Posterior cingulate gyrus (tissue), 11 donors: ENCODE data around the gene SLC25A21.
"Not testable (repeated sequence)": the region's sequence is repeated elsewhere in the genome, so short reads cannot be mapped to it uniquely, and the experiment has no call there.

ENCODE experiments used
- DNase-seq, 10 donors: peaks; one replicate each; pipeline versions ENCODE4 v3.0.0 to v3.0.0-alpha.2; 2020 to 2021; ENCODE audit warnings: mixed read lengths in 3 of 10
- intact Hi-C: fragments of 100-400 bp; cut with DNase I; formaldehyde crosslinking; loops from one replicate; pipeline ENCODE4 v1.15.1; 2023

SLC25A21 gene

DNA sequence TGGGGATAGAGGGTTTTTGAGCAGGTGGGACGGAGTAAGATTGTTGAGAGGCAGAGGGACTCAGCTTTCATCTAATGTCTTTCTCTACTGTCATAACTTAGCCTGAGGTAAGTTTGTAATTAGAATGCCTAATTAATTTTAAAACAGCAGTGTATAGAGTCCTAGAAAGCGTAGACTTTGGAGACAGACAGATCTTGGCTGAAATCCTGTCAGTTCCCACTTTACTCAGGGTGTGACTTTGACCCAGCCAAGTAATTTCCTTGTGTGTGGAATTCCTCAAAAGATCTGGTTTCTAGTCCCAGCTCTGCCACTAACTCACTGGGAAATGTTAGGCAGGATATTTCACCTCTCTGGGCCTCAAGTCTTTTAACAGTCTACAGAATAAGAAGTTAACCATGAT, 74.3 kb downstream of the SLC25A21 start:
- DNase-seq, result no peak
- intact Hi-C loops, result no loop called here

DNA sequence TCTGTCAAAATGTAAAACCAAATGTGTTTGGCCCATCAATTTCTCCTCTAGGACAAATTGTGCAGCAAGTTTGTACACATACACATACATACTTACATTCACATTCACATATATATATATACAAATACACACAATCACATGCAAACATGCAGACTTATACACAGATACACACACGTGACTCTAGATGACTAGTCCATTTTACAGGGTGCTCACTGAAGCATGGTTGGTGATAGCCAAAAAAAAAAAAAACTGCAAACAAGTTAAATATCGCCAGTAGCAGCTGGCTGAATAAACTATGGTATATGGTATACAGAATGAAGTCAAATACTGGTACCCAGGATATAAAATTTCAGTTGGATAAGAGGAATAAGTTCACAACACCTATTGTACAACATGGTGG, 77.9 kb downstream of the SLC25A21 start:
- no peak for DNase-seq
- intact Hi-C loops, result no loop called here

DNA sequence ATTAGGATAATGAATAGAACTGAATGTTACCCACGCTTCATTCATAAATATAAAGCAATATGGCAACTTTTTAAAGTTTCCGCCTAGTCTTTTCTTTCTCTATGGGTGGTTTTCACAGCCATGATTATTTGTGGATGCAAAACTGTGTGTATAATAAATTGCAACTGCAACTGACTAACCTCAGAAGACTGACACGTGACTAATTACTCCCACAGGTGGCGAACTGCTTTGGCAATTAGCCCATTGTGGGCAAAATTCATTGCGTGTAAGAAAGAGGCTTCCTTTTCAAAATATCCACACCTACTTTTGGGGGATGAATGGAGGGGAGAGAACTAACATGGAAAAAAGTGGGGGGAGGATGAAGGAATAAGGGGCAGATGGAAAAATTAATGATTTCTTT, 79.0 kb downstream of the SLC25A21 start:
- DNase-seq, result no peak
- intact Hi-C loops, result no loop called here

DNA sequence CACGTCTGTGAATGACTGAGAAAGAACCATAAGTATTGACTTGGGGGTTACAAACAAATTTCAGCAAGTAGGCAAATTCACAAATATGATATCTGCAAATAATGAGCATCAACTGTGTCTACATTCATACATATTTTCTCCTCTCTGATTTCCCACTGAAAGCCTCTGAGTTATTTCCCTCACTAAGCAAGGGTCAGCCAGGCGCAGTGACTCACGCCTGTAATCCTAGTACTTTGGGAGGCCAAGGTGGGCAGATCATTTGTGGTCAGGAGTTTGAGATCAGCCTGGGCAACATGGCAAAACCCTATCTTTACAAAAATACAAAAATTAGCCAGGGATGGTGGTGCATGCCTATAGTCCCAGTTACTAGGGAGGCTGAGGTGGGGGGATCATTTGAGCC, 80.8 kb downstream of the SLC25A21 start:
- DNase-seq, result no peak
- intact Hi-C loops, result no loop called here

DNA sequence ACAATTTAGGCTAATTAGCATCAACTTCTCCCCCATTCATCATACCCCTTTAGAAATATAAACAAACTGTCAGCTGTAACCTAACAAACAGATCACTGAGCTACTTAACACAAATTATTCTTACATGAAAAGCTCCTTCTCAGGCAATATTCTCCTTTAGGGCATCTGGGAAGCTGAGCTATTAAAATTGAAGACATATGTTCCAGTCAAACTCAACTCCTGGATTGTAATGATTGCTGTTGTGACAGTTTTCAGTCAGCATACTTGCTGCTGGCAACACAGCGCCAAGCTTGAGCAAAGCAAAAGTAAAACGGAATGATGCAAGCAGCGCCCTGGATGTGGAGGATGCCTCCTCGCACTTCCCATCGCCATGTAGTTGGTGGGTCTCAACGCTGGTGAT, 82.4 kb downstream of the SLC25A21 start:
- no peak for DNase-seq
- intact Hi-C loops, result no loop called here

DNA sequence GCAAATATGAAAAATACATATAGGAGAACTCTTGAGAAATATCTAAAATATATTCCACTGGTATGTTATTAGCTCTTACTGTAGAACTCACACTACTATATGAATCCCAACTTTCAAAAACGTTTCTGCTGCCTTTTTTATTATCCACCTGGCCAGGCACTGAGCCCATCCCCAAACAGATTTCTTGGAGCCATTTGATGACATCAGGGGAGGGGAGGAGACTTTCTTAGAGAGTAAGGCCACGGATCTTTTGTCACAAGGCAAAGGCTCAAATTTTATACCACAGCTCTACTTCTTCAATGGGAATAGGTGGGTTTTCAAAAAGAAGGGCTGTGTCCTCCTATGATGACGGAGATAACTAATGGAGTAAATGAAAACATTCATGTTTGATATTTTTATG, 83.0 kb downstream of the SLC25A21 start:
- intact Hi-C loops, result no loop called here
- DNase-seq, result no peak

DNA sequence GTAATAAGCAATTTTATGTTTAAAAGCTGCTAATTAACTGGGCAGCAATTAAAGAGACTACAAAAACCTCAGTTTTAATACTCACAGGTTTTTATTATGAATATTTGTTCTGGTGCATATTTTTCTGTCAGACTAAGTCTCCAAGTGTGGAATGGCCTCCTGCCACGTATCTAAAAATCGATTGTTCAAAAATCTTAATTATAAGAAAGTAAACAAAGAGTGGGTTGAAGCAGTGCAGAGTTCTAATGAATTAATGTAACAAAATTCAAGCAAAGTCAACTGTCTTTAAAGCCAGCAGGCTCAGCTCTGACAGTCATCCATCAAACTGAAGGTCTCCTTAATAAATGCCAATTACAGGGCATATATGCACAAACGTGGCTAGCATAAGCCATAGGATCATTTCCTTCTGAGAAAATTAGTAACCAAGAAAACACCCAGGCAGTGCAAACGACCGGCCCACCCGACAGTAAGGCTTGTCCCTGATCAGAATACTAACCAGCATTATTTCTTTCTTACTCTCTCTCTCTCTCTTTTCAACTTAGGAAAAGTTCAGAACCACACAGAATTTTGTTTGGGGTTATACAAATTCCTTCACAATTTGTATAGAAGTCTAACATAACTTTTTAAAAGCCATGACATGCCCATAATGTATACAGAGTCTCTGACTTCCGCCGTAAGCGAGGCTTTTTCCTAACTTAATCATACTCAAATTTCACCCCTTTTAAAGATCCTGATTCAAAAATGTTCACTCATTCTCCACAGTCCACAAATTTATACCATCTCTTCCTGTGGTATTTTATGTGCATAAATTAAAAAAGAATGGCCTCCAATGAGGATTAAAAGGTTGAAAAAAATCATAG, 83.8 kb downstream of the SLC25A21 start:
- intact Hi-C loops, result no loop called here
- DNase-seq, result no peak

DNA sequence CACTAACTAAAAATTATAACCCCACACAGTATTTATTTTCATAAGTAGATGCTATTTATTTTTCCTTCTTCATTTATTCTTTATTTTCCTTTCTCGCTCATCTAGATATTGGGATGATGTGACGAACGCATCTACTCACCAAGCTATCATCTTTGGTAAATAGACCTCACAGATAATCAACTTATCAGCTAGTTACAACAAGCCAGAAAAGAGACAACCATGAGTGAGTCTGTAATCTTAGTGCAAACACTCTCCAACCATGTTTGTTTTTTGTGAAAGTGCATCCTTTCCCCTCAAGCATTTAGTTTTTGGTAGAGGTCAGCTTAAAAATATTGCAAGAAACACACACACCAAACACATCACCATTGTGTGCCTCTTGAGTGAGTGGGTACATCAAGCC, 84.9 kb downstream of the SLC25A21 start:
- DNase-seq, result no peak
- intact Hi-C loops, result no loop called here

DNA sequence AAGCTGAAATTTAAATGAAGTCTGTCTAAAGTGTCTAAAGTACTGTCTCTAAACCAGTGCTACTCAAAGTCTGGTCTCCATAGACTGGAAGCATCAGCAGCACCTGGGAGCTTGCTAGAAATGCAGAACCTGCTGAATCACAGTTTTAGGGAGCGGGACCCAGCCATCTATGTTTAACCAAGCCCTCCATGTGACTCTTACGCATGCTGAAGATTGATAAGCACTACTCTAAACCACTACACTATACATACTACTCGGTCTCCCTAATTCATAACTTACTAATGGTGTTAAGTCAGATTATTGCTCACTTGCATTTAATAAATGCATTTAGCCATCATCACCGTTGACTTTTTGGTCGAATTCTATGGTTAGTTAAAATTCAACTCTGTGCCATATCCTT, 88.8 kb downstream of the SLC25A21 start:
- DNase-seq, result no peak

DNA sequence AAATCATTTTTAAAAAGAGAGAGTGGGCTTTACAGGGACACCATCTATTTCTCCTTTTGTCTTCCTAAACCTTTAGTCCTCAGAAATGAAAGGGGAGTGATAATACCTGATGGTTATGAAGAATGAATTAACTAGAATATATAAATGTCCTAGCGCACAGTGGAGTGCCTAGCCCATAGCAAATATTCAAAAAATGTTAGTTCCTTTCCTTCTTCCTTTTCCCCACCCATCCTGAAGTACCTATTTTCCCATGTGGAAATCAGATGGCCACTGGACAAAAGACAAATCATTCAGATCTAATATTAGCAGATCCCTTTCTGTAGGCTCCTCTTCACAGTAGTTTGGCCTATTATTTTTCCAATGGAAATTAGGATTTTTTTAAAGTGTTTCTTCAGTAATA, 90.0 kb downstream of the SLC25A21 start:
- intact Hi-C loops, result no loop called here
- no peak for DNase-seq

More for the DNA sequence above, 88.8 kb downstream of the SLC25A21 start:
- intact Hi-C loops, result no loop called here

DNA sequence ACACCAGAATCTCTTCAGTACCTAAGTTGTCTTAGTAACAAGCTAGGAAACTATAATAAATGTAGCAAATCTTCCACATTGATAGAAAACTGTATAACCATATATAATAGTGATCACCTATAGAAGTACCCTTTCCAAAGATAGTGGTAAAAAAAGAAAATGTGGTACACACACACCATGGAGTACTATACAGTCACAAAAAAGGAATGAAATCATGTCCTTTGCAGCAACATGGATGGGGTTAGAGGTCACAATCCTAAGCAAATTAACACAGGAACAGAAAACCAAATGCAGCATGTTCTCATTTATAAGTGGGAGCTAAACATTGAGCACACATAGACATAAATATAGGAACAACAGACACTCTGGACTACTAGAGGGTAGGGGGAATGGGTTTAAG, 90.5 kb downstream of the SLC25A21 start:
- intact Hi-C loops, result no loop called here
- DNase-seq, result no peak

DNA sequence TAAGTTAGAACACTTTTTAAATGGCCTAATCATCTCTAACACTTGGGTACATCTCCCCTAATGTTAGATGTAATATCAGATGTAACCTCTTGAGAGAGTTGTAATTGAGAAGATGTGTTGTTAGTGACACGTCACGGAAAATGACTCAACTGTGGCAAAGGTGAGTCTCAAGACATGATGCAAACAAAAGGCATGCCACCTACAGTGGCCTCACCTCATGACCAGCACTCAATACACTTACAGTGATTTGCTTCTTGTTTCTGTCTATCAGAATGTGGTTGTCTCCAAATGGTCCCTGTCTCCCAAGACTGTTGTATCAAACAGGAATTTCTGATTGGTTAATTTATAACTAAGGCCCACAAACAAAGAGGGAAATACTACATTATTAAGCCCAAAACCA, 91.2 kb downstream of the SLC25A21 start:
- DNase-seq, result no peak
- intact Hi-C loops, result no loop called here

DNA sequence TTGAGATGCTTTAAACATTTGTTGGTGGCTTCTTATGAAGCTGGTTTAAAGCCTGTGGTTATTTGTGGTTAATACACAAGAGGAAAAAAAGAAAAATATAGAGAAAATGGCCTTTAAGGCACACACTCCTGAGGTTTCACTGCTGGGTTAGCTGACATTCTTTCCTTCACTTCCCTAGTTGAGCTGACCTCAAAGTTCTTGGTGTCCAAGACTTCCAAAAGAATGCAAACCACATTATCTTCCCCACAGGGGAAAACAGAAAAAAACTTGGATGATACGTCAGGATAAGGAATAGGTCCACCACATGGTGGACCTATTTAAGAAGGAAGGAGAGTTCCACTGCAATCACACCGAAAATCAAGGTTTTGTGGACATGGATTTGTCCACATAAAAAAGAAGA, 94.3 kb downstream of the SLC25A21 start:
- intact Hi-C loops, result no loop called here
- no peak for DNase-seq

DNA sequence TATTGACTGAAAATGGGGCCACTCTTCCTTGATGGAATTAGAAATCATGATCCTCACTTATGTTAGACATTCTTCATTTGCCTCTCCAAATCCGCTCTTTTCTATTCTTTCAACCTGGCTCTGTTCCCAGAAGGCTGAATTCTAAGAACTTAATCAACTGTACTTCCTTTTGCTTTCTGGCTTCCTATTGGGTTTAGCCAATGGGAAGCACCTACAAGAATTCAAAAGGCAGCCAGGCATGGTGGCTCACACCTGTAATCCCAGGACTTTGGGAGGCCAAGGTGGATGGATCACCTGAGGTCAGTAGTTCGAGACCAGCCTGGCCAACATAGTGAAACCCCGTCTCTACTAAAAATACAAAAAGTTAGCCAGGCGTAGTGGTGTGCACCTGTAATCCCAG, 98.1 kb downstream of the SLC25A21 start:
- intact Hi-C loops, DNase-seq: not testable (repeated sequence)

DNA sequence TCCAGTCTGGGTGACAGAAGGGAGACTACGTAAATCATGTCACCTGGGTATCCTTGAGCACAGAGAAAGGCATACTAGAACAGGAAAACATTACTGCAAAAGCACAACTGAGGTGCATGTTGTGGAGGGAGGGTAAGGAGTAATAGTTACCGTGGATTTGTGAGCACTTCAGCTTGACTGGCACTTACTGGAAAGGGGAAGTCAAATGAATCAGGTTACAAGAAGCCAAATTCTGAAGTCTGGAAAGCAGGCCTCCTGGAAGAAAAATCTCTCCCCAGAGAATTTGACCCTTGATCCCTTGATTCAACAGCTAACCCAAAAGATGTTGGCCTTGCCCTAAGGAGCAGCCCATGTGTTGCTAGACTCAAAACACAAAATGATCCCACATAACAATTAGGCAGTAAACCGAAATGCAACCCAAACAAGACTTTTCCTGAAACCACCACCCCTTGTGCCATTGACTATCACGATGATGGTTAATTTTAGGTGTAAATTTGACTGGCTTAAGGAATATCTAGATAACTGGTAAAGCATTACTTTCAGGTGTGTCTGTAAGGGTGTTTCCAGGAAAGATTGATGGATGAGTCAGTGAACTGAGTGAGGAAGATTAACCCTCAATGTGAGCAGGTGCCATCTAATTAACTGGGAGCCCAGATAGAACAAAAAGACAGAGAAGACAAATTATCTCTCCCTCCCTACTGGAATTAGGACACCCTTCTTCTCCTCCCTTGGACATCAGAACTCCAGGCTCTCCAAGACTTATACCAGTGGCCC, 108.8 kb downstream of the SLC25A21 start:
- intact Hi-C loops, result no loop called here
- no peak for DNase-seq

DNA sequence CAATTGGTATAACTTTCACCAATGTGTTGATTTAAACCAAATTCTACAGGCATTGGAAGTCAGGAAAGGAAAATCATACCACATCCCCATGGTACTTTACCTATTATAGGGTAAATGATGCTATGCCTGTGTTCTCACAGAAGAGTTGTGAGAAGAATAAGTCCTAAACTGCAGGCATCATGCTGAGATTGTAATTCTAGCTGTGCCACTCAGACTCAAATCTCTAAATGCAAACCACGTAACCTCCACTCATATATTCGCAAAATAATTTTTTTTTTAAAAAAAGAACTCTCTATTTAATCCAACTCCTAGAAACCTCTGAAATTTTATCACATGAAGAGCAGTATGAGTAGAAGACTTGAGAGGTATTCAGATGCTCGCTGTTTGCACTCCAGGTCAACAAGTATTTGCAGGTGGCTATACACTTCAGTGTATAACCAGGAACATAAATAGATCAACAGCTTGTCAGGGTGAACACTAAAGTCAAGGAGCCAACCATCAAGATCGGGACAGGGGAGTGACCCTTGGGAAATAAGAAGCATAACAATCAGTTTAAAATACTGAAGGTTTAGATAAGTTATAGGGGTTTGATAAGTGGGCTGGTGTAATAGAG, 110.1 kb downstream of the SLC25A21 start:
- no peak for DNase-seq
- intact Hi-C loops, result no loop called here

DNA sequence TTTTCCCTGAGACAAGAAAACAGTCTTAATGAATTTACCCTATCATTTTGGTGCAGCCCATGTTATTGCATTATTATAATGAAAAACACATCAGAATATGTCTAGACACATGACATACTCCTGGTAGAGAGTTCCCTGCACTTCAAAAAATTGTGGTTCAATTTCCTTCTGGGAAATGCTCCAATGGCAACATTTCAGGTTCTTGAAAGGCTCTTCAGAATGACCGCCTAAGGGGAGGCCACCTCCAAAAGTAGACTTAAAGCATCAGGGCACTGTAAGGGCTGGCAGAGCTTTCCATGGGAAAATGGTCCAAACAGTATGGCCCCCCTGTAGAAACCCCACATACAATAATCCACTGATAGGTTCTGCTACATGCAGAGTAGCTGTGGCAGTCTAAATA, 110.7 kb downstream of the SLC25A21 start:
- intact Hi-C loops, result no loop called here
- DNase-seq, result no peak

DNA sequence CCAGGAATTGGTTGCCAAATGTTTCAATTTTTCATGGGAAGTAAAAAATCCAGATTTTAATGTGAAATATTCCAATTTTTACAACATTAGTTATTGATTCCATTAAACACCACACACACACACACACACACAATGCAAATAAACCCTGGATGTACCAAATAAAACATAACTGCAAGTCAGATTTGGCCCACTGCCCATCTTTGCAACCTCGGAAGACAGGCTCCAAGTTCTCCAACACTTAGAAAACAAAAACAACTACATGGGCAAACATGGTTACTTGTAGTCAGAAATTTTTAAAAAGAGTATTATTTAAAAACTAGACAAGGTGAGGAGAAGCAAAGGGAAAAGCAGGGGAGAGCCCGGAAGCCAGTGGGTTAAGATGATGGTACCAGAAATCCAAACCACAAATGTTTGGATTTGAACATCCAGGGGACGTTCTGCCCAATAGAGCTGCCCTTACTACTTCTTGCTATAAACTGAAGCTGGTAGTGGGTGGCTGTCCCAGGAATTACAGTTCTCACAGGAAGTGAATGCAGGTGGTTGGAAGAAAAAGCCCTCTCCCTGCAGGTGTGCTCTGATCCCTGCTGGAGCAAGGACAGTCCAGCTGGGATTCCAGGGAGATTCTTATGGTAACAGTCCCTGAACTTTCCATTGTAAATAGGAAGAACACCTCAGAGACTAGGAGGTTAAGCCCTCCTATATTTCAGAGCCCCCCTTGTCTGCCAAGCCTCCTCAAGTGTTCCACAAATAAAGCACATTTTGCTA, 111.7 kb downstream of the SLC25A21 start:
- DNase-seq, result no peak
- intact Hi-C loops, result no loop called here

DNA sequence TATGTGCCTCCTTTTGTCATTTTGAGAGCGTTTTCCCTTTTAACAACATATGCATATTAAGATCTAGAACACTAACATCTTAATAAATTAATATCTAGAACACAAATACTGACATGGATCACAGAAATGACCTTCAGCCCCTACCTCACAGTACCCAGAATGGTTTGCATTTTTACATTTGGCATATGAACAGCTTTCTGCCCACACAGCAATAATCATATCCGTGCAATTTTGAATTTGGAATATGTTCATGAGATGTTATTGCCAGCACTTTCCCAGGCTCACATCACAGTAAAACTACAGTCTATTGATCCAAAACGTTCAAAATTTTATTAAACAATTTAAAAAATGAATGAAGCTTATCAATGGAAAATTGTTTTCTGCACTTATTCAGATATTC, 114.6 kb downstream of the SLC25A21 start:
- intact Hi-C loops, result no loop called here
- DNase-seq, result no peak

DNA sequence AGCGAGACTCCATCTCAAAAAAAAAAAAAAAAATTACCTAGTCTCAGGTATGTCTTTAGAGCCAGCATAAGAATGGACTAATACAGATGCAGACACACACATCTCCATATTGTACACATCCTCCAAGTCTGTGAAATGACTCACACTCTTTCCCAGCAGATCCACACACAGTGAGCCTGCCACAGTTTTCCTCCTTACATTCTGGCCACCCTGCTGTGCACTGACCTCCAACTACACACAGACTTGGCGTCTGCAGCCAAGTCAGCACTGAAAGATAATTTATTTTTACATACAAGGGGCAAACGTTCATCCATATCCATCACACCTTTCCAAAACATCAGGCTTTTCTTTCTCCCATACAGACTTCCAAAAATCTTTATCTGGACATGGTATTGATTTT, 115.9 kb downstream of the SLC25A21 start:
- intact Hi-C loops, result no loop called here

DNA sequence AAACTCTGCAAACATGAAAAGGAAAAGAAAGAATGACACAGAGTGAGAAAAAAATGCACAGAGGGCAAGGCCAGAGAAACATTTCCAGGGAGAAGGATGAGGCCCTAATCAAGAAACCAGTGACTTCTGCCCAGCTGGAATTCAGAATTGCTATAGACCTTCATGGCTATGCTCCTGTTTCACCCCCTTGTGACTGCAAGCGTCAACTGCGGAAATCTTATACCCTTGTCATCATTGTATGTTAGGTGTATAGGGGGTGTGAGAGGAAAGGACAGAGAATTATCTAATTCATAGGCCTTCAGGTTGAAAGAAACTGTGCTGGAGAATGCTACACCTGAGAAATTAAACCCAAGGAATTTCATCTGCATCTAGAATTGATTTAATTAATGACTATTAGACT, 117.5 kb downstream of the SLC25A21 start:
- intact Hi-C loops, result no loop called here
- DNase-seq, result no peak

More for the DNA sequence above, 115.9 kb downstream of the SLC25A21 start:
- no peak for DNase-seq
